K562 (cell line): ENCODE results near the gene FAM120B. TPM values are rescaled to one million over a fixed set of nuclear protein-coding genes. Genes with fewer than 3 reads are reported as not detected.

Experiments
- ATAC-seq: fragments of 200-7000 bp; cut with Tn5 transposase; 3 replicates; pipeline ENCODE4 v1.9.1; 2020; ENCODE audit warnings: moderate library complexity
- BruUV-seq: library from RNA; stranded (reverse); fragments of 400-500 nt; replicated peaks from 2 replicates; lab custom pipeline; 2021; lab: Mats Ljungman, UMichigan
- CTCF ChIA-PET: fragments of 300-600 bp; formaldehyde crosslinking; extraction: SDS; loops from one replicate; lab custom pipeline; 2021; ENCODE audit warnings: low intra/inter-chr PET ratio; lab: Yijun Ruan, JAX
- POLR2A ChIA-PET: fragments of 300-600, 350-650 bp; sonication (Branson Sonifier 250); formaldehyde crosslinking; extraction: SDS; loops from one replicate; lab custom pipeline; 2021; ENCODE audit warnings: antibody characterized with exemption, inconsistent platforms; lab: Yijun Ruan, JAX
- DNase-seq, 4 experiments: peaks; one replicate each; pipeline versions ENCODE4 v3.0.0 to v3.0.0-alpha.2; 2011 to 2018; ENCODE audit warnings: low spot score in 3 of 4, mixed read lengths in 3 of 4; ENCODE audit errors: extremely low read depth in 1 of 4
- FAIRE-seq: peaks from 2 replicates; lab custom pipeline; 2011; peaks lifted over from hg19 to GRCh38; lab: Jason Lieb, UNC
- H2AFZ ChIP-seq: 2 replicates; pipeline ENCODE4 v1.6.0; 2011; ENCODE audit warnings: low read depth, low read length, control low read depth, inconsistent platforms
- H3K27ac ChIP-seq: fragments of 200-600 bp; 3 replicates; pipeline ENCODE4 v1.8.0; 2011; ENCODE audit warnings: low read depth, mild to moderate bottlenecking, control low read depth, inconsistent platforms, low read length, moderate library complexity, mixed read lengths; ENCODE audit errors: extremely low read depth
- H3K27me3 ChIP-seq, 2 experiments: fragments of 300-600 bp in 1 of 2; 2 replicates in 1 of 2; 3 replicates in 1 of 2; pipeline versions ENCODE4 v1.6.0 to v1.8.0; 2011; ENCODE audit warnings: inconsistent platforms in 2 of 2, low read length in 2 of 2, mild to moderate bottlenecking in 1 of 2, mixed read lengths in 1 of 2, moderate library complexity in 1 of 2; ENCODE audit not compliant: control insufficient read depth in 2 of 2, insufficient read depth in 2 of 2
- H3K36me3 ChIP-seq: fragments of 300-600 bp; 3 replicates; pipeline ENCODE4 v1.8.0; 2011; ENCODE audit warnings: mild to moderate bottlenecking, low read length, inconsistent platforms; ENCODE audit not compliant: control insufficient read depth, insufficient read depth
- H3K4me1 ChIP-seq, 2 experiments: fragments of 200-600 bp in 1 of 2; replicated peaks in 1 of 2; 2 replicates in 1 of 2; 3 replicates in 1 of 2; pipeline versions ENCODE4 v1.5.1 to v1.8.0; 2011; ENCODE audit warnings: inconsistent platforms in 2 of 2, low read length in 2 of 2, mild to moderate bottlenecking in 1 of 2, mixed read lengths in 1 of 2, moderate library complexity in 1 of 2; ENCODE audit not compliant: control insufficient read depth in 2 of 2, insufficient read depth in 2 of 2
- H3K4me2 ChIP-seq: 2 replicates; pipeline ENCODE4 v1.6.1; 2011; ENCODE audit warnings: low read length, control low read depth, inconsistent platforms, mixed read lengths; ENCODE audit not compliant: insufficient read depth
- H3K4me3 ChIP-seq: fragments of 200-600 bp; sonication (generic), shearing (Covaris generic); 2 replicates; pipeline ENCODE4 v1.5.1; 2016; ENCODE audit warnings: control low read depth, inconsistent platforms
- H3K79me2 ChIP-seq: fragments of 200-600 bp; 3 replicates; pipeline ENCODE4 v1.8.0; 2011; ENCODE audit warnings: low read length, inconsistent platforms; ENCODE audit not compliant: control insufficient read depth, insufficient read depth
- H3K9ac ChIP-seq, 2 experiments: 2 replicates each; pipeline versions ENCODE4 v1.6.0 to v1.6.1; 2011; ENCODE audit warnings: low read depth in 2 of 2, low read length in 2 of 2, control low read depth in 1 of 2, inconsistent platforms in 1 of 2, mild to moderate bottlenecking in 1 of 2, mixed read lengths in 1 of 2; ENCODE audit not compliant: insufficient read depth in 1 of 2
- H3K9me1 ChIP-seq: one replicate; pipeline ENCODE4 v1.6.0; 2011; ENCODE audit warnings: inconsistent platforms, mild to moderate bottlenecking, low read length, moderate library complexity; ENCODE audit not compliant: control insufficient read depth, insufficient read depth
- H3K9me3 ChIP-seq: replicated peaks from 2 replicates; pipeline ENCODE4 v1.5.1; 2011; ENCODE audit warnings: low read depth, low read length, inconsistent platforms; ENCODE audit not compliant: control insufficient read depth, insufficient read depth
- H4K20me1 ChIP-seq: replicated peaks from 2 replicates; pipeline ENCODE4 v1.6.1; 2011; ENCODE audit warnings: low read length, inconsistent platforms, mixed read lengths; ENCODE audit not compliant: control insufficient read depth, insufficient read depth
- CBFA2T3 ChIP-seq: fragments of 450-650 bp; IDR thresholded peaks from 2 replicates; pipeline ENCODE4 v1.6.1; 2017
- CHD7 ChIP-seq: fragments of 200-600 bp; sonication (generic); IDR thresholded peaks from one replicate; pipeline ENCODE4 v1.6.1; 2012; ENCODE audit warnings: mild to moderate bottlenecking, low read depth, low read length, inconsistent platforms
- CREB5 ChIP-seq: fragments of 250-450 bp; sonication (Bioruptor Pico); IDR thresholded peaks from 2 replicates; pipeline ENCODE4 v1.5.0; 2020; ENCODE audit warnings: mild to moderate bottlenecking
- DDX20 ChIP-seq: fragments of 450-650 bp; IDR thresholded peaks from 2 replicates; pipeline ENCODE4 v1.6.1; 2016; ENCODE audit warnings: missing genetic modification characterization, low read depth, mild to moderate bottlenecking, missing compliant biosample characterization, moderate library complexity
- MAFG ChIP-seq: fragments of 450-650 bp; conservative IDR thresholded peaks from 2 replicates; pipeline ENCODE4 v1.6.1; 2016; ENCODE audit warnings: missing genetic modification characterization, missing compliant biosample characterization
- NCOA4 ChIP-seq: fragments of 450-650 bp; IDR thresholded peaks from 2 replicates; pipeline ENCODE4 v1.6.1; 2018; ENCODE audit warnings: mild to moderate bottlenecking; ENCODE audit not compliant: partially characterized antibody
- PCBP1 ChIP-seq: fragments of 200-400 bp; formaldehyde crosslinking; IDR thresholded peaks from 2 replicates; pipeline ENCODE4 v1.6.1; 2018; ENCODE audit warnings: mild to moderate bottlenecking, low read depth, low read length; ENCODE audit not compliant: poor library complexity, severe bottlenecking
- PTRF ChIP-seq: fragments of 450-650 bp; IDR thresholded peaks from 2 replicates; pipeline ENCODE4 v1.6.1; 2016; ENCODE audit warnings: mild to moderate bottlenecking, missing genetic modification characterization, missing compliant biosample characterization
- ZNF24 ChIP-seq: fragments of 450-650 bp; IDR thresholded peaks from 2 replicates; pipeline ENCODE4 v1.6.1; 2016
- WGBS: fragments of 100-300 bp; shearing (Covaris generic); methylation state at CpG from one replicate; pipeline ENCODE4 v1.1.6; 2016; ENCODE audit warnings: low coverage, mixed read lengths; ENCODE audit not compliant: insufficient coverage; ENCODE audit errors: missing lambda C conversion rate; 5-methylcytosine and 5-hydroxymethylcytosine counted together
- in situ Hi-C: fragments of 300-500 bp; cut with MboI; formaldehyde crosslinking; loops from 4 replicates; pipeline ENCODE4 v1.15.0; 2018; ENCODE audit warnings: inconsistent platforms, mixed read lengths
- intact Hi-C: fragments of 100-400 bp; cut with micrococcal nuclease; formaldehyde crosslinking; loops from 2 replicates; pipeline ENCODE4 v1.14.2; 2022
- polyA plus RNA-seq, 8 experiments: library from polyadenylated mRNA; depleted of rRNA in 4 of 8; stranded (reverse) in 5 of 8; unstranded in 3 of 8; fragments of >200 nt; fragmentation: Nextera tagmentation in 2 of 8; fragmentation: Illumina TruSeq in 1 of 8; extraction: Ambion mirVana in 2 of 8; extraction: Trizol in 1 of 8; gene quantifications; 2 replicates each; pipeline versions ENCODE4 v1.2.1 to v1.2.3, GENCODE V29; 2011 to 2014; ENCODE audit warnings: inconsistent platforms in 1 of 8, missing spikeins in 1 of 8
- total RNA-seq, 7 experiments: library from RNA; depleted of rRNA in 6 of 7; stranded (reverse); fragments of >200 nt in 6 of 7; fragmentation: Illumina TruSeq in 2 of 7; extraction: Trizol in 2 of 7; gene quantifications; 2 replicates each; pipeline versions ENCODE4 v1.2.1 to v1.2.3, GENCODE V29; 2011 to 2021; ENCODE audit warnings: low replicate concordance in 1 of 7

The FAM120B gene
- total and polyA plus RNA-seq, 9 of the 15 experiments (the other 6 are each of a cell fraction or from before 2014, with no cell fraction given), result 3.5 to 22.6 (median 14.7) TPM

- ATAC-seq (no peak), DNase-seq (no peak), FAIRE-seq (no peak)
- Histone ChIP-seq H3K9ac (no peak overlapping the region), H3K79me2 (no peaks in the 10 kb centered on the region), H3K9me1 (no peaks in the 10 kb centered on the region), H3K9me3 (0 out of 2 replicates have a peak, but pooled peaks cover 1% of the 10 kb centered on the region), H4K20me1 (peaks cover 7% of the 10 kb centered on the region), H3K4me1 (peaks cover 0 to 22% of the 10 kb centered on the region in 2 experiments; a peak in 3 of 5 replicates), H3K27ac (no peak overlapping the region), H3K4me2 (no peak overlapping the region), H3K4me3 (no peak overlapping the region), H2AFZ (no peak overlapping the region), H3K27me3 (peaks cover 54 to 55% of the 10 kb centered on the region in 2 experiments), H3K36me3 (no peaks in the 10 kb centered on the region)
- intact Hi-C loops, result loop anchor here (10.0 kb wide), 1 partner anchor 217 kb away; no protein-coding TSS in a partner anchor
- POLR2A ChIA-PET, result no interaction called here
- 6% methylated on average over 11 of the region's 11 CpGs for WGBS
- CTCF ChIA-PET, result no interaction called here
- BruUV-seq, result no TSS peak
- in situ Hi-C loops, result no loop called here
- TF ChIP-seq NCOA4 (no peak), PTRF (tag) (no peak), CREB5 (no peak), CHD7 (no peak), MAFG (tag) (no peak), CBFA2T3 (no peak), ZNF24 (no peak), DDX20 (tag) (no peak), PCBP1 (no peak)
Measured at GRCh38 chr6:170297576-170298330, 8.8 kb upstream of the FAM120B start.
